OCI-LY3 (cell line): ENCODE measurements around the gene RHD.
"Not testable (repeated sequence)": the region's sequence is repeated elsewhere in the genome, so short reads cannot be mapped to it uniquely, and the experiment has no call there.

ENCODE experiments used
- EZH2phosphoT487 ChIP-seq: fragments of 200-600 bp; shearing (Covaris generic); IDR thresholded peaks from 2 replicates; pipeline ENCODE4 v1.6.1; 2018; ENCODE audit warnings: antibody characterized with exemption, mixed run types, low read depth
- TF ChIP-seq, protein P1 (sequence below): fragments of 200-600, 300-600 bp; sonication (generic); IDR thresholded peaks from 2 replicates; pipeline ENCODE4 v1.5.1; 2014; ENCODE audit warnings: antibody characterized with exemption, low read length, low read depth

DNA sequence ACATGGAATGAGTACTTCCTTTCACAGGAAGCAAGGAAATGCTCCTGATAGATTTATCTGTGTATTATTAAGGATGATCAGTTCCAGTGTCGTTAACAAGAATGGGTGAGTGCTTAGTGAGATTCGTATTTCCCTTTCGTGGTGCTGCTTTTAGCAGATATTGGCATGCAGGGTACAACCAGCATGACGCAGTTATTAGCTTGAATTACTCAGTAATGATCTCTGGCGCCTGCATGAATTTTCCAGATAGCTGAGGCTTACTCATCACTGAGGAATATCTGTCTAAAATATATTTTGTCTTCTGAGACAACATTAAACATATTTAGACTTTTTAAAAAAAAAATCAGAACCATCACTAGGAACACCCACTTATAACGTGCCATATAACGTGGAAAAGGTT, 99.4 kb downstream of the RHD start:
- TF ChIP-seq, protein P1, sequence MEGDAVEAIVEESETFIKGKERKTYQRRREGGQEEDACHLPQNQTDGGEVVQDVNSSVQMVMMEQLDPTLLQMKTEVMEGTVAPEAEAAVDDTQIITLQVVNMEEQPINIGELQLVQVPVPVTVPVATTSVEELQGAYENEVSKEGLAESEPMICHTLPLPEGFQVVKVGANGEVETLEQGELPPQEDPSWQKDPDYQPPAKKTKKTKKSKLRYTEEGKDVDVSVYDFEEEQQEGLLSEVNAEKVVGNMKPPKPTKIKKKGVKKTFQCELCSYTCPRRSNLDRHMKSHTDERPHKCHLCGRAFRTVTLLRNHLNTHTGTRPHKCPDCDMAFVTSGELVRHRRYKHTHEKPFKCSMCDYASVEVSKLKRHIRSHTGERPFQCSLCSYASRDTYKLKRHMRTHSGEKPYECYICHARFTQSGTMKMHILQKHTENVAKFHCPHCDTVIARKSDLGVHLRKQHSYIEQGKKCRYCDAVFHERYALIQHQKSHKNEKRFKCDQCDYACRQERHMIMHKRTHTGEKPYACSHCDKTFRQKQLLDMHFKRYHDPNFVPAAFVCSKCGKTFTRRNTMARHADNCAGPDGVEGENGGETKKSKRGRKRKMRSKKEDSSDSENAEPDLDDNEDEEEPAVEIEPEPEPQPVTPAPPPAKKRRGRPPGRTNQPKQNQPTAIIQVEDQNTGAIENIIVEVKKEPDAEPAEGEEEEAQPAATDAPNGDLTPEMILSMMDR: not testable (repeated sequence)
- TF ChIP-seq EZH2phosphoT487: not testable (repeated sequence)
